ENCODE measurements around the gene LIN7B. TPM values are rescaled to one million over a fixed set of nuclear protein-coding genes. Genes with fewer than 3 reads are reported as not detected.

Gene LIN7B
- polyA plus RNA-seq, 3 donors, result 6.8 to 8.7 (median 8.4) TPM

DNA sequence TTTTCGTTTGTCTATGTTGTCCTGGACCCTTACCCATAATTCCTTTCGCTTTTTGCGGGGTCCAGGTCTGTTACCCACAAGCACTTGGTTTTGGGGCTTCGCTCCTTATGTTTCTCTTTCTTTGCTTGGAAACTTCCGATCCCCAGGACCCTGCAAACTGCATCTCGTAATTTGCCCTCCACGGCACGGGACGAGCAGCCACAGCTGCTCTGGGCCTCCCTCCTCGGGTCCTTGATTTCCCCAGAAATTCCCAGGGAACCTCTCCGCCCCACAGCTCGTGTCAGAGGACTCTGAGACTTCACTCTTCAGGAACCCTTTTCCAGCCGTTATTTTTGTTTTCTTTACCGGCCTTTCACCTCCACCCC, 28.3 kb upstream of the LIN7B start:
- DNase-seq (ENCODE audit: extremely low read depth in 1 of 11, low read depth in 9 of 11, low spot score in 4 of 11), result no peak

DNA sequence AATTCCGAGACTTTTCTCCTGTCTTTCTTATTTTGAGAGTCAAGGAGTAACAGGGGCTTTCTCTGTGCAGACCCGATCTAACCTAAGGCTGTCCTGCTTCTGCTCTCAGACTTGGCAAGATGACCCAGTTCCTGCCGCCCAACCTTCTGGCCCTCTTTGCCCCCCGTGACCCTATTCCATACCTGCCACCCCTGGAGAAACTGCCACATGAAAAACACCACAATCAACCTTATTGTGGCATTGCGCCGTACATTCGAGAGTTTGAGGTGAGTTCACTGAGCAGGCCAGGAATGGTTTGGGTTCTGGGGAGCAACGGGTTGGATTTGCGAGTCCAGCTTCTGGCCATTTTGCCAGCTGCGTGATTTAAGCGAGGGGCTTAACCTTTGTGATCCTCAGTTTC, 27.9 kb upstream of the LIN7B start:
- DNase-seq (ENCODE audit: extremely low read depth in 1 of 11, low read depth in 9 of 11, low spot score in 4 of 11), result no peak

DNA sequence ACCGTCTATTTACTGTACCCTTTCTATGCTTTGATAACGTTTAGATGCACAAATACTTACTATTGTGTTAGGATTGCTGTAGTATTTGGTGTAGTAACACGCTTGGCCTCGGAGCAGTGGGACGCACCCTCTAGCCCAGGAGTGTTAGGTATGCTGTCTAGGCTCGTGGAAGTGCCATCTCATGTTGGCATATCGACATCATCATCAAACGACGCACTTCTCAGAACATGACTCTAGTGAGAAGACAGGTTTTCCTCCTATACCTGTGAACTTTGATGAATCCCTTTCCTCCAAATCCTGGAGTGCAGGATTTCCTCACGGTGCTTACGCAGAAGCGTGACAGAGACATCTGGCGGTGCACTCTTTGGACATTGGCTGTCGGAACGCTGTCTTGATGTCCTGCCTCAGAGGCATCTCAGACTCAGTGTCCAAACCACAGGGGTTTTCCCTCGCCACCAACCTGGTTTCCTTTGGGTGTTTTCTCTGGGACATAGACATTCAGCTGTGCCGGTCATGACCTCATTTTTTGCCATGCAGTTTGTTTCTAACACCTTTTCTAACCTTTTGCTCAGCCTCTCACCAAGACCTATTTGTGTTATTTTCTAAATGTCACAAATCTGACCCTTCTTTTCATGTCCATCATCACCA, 22.7 kb upstream of the LIN7B start:
- no peak for DNase-seq (ENCODE audit: extremely low read depth in 1 of 11, low read depth in 9 of 11, low spot score in 4 of 11)

DNA sequence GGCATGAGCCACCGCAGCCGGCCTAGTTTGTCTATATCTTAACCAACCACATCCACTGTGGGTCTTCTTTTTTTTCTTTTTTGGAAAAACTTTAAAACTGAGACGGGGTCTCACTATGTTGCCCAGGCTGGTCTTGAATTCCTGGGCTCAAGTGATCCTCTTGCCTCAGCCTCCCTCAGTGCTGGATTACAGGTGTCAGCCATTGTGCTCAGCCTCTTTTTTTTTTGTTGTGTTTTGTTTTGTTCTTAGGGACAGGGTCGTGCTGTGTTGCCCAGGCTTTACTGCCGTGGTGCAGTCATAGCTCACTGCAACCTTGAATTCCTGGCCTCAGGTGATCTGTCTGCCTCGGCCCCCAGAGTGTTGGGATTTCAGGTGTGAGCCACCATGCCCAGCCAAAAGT, 21.5 kb upstream of the LIN7B start:
- no peak for DNase-seq (ENCODE audit: extremely low read depth in 1 of 11, low read depth in 9 of 11, low spot score in 4 of 11)

DNA sequence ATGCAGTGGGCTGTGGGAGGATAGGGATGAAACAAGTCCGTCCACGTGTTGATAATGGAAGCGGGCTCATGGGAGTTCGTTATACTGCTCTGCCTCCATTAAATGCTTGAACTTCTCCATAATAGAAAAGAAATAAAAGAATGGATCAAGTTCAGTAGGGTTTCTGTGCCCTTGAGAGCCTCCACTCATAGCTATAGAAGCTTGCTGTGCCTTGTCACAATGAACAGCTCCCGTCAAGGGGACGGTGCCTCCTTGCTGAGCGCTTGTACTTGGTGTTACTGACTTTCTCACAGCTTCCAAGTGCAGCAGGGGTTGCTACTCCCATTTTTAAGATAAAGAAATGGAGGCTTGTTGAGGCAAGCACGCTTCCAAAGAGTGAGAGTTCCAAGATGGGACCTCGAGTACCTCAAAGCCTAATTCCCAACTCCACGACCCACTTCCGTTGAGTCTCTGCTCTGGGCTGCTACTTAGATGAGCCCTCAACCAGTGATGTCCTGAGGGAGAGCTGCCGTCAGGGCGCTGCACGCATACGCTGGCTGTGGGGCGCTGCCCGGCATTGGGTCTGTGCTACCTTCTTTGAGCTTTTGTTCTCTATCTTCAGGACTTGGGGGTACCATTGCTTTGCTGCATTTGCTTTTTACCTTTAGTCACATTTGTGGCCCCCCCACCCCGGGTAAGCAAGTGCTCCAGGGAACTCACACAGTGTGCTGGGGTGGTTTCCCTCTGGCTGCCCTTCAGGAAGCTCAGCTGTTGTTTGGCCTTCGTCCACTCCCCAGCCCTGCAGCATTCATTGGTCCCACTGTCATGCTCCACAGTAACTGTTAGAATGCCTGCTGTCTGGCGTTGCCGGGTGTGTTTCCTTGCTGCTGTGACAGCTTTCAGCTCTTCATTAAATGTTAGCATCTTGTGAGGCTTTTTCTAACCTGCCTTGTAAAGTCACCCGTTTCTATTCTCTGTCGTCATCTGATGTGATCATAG, 19.4 kb upstream of the LIN7B start:
- DNase-seq (ENCODE audit: extremely low read depth in 1 of 11, low read depth in 9 of 11, low spot score in 4 of 11), result no peak

DNA sequence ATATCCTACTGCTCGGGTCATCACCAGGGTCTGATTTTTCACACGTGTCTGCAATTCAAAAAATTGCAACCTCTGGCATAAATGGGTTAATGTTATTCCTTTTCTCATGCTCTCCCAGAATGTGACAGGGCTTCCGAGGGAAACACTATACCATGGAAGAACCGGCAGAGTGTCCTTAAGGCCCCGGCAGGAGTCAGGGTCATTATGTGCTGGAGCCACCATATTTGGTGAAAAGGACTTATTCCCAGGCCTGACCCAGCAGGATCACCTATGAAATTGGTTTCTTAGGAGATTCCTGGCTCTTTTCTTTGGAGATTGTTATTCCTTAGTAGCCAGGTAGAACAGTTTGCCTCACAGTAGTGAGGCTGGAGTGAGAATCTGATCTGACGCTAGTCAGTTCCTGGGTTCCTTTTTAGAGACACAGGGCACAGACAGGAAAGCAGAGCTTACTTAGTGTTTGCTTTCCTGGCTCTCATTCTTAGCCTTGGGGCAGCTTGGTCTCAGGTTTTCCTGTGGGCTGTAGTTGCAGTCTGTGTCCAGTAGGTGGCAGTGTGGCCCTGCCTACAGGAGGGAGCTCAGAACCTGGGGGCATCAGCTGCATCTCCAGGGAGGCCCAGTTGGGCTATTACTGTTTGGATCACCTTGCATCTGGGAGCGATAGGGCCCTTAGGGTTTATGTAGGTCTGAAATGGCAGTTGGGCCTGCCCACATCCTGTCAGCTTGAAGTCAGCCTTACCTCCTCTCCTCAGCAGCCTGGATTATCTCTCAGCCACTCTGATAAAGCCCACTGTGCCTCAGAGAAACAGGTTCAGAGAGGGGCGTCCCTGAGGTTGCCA, 16.5 kb upstream of the LIN7B start:
- DNase-seq (ENCODE audit: extremely low read depth in 1 of 11, low read depth in 9 of 11, low spot score in 4 of 11), result peak in 4 of 11 donors; percentile 54 to 65 (median 64)

DNA sequence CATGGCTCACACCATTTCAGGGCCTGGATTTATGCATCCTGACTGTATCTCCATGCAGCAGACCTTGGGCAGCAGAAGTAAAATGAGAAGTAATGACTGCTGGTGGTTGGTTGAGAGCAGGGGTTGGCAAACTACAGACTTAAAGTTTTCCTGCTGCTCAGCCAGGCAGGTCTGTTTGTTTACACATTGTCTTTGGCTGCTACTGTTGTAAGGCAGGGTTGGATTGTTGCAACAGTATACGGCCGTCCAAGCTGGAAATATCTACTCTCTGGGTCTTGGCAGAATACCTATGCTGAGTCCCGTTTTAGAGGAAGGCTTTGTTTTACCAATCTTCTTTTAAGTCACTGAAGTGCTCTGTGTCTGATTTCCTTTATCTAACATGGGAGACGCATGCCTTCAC, 15.4 kb upstream of the LIN7B start:
- DNase-seq (ENCODE audit: extremely low read depth in 1 of 11, low read depth in 9 of 11, low spot score in 4 of 11), result no peak

DNA sequence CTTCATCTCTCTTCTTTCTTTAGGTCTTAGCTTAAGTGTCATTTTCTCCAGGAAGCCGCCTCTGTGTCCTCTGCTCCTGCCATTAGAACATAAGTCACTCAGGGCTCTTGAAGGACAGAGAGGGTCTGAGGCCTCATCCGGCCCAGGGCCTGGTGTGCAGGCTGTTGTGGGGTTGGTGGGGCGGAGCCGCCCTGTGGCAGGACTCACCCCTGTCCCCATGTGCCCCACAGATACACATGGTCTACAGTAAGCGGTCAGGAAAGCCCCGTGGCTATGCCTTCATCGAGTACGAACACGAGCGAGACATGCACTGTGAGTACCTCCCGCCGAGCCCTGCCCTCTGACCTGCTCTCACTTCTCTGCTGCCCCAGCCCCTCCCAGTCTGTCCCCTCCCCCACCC, 13.0 kb upstream of the LIN7B start:
- DNase-seq (ENCODE audit: extremely low read depth in 1 of 11, low read depth in 9 of 11, low spot score in 4 of 11), result no peak

DNA sequence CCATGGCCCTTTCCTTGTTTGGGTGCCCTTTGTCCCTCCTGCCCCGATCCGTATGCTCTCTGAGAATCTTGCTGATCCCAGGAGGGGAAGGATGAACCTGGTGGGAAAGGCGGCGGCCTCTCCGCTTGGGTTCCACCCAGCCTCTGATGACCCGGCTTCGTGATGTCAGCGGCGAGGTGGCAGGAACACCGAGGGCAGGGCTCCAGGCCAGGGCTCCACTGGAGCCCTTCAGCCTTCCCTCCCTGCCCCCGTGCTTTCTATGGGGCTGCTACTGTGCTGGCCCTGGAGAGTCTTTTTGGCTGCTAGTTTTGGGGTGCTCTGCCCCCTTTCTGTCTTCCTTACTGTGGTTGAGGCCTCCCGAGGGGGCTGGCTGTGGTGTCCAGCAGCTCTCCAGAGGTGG, 11.9 kb upstream of the LIN7B start:
- no peak for DNase-seq (ENCODE audit: extremely low read depth in 1 of 11, low read depth in 9 of 11, low spot score in 4 of 11)

DNA sequence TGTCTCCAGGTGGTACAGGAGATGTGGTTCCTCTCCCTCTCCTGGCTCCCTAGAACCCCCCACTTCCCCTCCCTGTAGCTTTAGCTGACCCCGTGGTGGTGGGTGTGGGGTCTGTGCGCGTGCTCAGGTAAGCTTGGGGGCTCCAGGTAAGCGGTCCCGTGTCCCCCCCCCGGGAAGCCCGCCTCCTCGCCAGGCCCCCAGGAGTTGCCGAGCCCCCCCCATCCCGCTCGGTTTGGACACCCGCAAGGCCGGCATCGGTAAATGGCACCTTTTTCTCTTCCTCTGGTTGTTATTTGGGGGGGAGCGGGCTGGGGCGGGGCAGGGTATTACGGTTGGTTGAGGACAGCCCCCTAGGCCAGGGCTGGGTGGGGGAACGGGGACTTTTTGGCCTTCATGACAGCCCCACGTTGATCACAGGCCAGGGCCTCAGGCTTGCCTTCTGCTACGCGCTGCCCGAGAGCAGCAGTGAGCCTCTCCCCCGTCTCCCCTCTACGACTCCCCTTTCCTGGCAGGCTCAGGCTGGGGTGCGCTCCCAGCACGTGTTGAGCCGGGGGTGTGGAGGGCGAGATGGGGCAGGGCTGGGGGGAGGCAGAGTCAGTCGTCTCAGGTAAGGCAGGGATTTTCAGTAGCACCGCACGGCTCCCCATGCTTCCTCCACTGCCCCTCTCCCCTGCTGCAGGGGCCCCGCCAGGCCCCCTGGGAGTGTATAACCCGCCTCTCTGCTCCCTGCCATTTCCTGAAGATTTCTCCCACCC, 10.7 kb upstream of the LIN7B start:
- no peak for DNase-seq (ENCODE audit: extremely low read depth in 1 of 11, low read depth in 9 of 11, low spot score in 4 of 11)

DNA sequence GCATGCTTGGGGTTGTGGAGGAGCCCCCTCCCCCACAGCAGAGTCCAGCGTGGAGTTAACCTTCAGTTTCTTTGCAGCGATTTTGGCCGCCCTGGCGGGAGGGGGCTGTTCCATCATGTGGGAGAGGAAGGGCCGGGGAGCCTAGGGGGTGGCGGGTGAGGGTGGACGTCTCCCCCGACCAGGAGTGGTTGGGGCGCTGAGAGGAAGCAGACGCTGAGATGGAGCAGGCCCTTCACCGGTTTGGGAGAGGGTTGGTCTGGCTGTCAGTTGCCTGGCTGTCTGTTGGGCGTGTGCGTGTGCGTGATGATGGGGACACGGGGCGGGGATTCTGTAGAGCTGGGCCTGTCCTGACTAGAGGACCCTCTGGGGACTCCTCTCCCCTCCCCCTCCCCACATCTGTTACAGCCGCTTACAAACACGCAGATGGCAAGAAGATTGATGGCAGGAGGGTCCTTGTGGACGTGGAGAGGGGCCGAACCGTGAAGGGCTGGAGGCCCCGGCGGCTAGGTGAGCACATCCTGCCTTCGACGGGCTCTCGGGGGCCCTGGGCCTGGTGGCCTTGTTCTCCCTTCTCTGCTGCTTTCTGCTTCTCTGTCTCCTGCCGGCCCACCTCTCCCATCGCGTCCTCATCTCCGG, 9.8 kb upstream of the LIN7B start:
- DNase-seq (ENCODE audit: extremely low read depth in 1 of 11, low read depth in 9 of 11, low spot score in 4 of 11), result peak in 3 of 11 donors; percentile 43 to 57 (median 48)

DNA sequence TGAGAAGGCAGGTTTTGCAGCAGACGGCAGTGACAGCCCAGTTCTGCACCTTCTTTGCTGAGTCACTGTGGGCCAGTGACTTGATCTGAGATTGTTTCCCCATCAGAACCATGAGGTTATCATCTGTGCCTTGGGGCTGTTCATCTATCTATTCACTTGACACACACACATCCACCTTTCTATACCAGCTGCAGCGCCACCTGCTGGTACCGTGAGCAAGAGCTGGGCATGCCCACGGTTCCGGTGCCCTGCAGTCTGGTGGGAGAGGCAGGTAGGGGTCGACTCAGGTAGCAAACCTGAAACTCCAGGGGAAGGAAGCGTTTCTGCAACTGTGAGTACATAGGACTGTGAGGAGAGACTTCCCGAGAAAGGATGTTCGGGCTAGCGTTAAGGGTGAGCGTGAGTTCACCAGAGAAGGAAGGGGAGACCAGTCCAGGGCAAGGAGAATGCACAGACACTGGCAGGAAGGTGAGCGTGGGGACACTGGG, 7.5 kb upstream of the LIN7B start:
- peak in 1 of 11 donors; percentile 38 for DNase-seq (ENCODE audit: extremely low read depth in 1 of 11, low read depth in 9 of 11, low spot score in 4 of 11)

DNA sequence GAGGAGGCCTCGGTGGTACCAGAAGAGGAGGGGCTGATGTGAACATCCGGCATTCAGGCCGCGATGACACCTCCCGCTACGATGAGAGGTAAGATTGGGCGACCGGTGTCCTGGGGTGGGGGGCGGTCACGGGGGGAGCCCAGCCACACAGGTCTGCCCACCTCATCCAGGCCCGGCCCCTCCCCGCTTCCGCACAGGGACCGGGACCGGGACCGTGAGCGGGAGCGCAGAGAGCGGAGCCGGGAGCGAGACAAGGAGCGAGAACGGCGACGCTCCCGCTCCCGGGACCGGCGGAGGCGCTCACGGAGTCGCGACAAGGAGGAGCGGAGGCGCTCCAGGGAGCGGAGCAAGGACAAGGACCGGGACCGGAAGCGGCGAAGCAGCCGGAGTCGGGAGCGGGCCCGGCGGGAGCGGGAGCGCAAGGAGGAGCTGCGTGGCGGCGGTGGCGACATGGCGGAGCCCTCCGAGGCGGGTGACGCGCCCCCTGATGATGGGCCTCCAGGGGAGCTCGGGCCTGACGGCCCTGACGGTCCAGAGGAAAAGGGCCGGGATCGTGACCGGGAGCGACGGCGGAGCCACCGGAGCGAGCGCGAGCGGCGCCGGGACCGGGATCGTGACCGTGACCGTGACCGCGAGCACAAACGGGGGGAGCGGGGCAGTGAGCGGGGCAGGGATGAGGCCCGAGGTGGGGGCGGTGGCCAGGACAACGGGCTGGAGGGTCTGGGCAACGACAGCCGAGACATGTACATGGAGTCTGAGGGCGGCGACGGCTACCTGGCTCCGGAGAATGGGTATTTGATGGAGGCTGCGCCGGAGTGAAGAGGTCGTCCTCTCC, 6.3 kb upstream of the LIN7B start:
- no peak for DNase-seq (ENCODE audit: extremely low read depth in 1 of 11, low read depth in 9 of 11, low spot score in 4 of 11)

DNA sequence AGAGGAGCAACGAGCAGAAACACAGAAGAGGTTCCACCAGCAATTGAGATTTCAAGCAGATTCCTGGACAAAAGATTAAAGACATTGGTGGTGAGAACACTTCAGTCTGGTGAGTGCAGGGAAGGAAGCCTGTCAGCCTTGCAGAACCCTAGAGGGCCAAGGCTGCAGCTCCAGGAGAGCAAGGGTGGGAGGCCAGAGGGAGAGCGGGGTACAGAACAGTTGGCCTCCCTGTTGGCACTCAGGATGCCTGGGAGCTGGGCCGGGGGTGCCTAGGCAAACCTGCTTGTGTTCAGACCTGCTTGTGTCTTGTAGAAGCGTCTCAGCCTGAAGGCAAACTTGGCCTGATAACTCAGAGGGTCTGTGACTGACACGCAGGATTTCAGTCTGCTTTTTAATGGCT, 5.1 kb upstream of the LIN7B start:
- no peak for DNase-seq (ENCODE audit: extremely low read depth in 1 of 11, low read depth in 9 of 11, low spot score in 4 of 11)

DNA sequence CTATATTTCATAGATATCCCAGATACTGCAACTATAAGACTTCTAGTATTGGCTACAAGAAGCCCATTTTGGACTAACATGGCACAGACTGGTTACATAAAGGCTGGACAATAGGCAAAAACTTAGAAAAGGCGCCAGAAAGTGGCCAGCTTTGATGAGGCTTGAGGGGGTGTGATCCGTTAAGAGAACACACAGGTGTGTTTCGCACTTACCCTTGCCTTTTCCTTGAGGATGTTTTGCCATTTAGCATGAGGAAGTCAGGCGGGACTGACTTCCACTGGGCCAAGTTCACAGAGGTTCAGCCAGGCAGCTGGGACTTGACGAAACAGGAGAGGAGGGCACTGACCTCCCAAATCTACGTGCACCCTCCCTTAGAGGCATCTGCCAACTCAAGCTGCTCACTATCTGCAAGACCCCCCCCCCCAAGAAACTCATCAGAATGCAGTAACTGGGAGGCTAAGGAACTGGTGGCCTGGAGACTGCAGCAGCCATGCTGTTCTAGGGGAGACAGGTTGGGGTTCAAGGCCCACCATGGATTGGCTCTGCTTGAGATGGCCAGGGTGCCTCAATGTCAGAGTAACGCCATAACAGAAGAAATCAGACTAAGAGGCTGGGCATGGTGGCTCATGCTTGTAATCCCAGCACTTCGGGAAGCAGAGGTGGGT, 4.5 kb upstream of the LIN7B start:
- no peak for DNase-seq (ENCODE audit: extremely low read depth in 1 of 11, low read depth in 9 of 11, low spot score in 4 of 11)

DNA sequence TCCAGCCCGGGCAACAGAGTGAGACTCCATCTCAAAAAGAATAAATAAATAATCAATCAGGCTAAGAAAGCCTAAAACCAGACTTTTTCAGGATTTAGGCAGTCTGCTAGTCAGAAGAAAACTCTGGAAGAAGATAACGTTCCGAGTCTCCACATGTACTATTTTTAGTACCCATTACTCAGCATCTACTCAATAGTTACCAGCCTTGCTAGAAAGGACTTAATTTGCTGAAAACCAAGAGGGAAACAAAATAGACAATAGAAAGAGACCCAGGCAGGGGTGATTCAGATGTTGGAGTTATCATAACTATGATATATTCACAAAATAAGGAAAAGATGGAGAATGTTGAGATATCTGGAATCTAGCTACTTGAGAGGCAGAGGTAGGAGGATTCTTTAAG, 3.6 kb upstream of the LIN7B start:
- no peak for DNase-seq (ENCODE audit: extremely low read depth in 1 of 11, low read depth in 9 of 11, low spot score in 4 of 11)
